Measurements from ENCODE around the gene C1orf94.

The C1orf94 gene

DNA sequence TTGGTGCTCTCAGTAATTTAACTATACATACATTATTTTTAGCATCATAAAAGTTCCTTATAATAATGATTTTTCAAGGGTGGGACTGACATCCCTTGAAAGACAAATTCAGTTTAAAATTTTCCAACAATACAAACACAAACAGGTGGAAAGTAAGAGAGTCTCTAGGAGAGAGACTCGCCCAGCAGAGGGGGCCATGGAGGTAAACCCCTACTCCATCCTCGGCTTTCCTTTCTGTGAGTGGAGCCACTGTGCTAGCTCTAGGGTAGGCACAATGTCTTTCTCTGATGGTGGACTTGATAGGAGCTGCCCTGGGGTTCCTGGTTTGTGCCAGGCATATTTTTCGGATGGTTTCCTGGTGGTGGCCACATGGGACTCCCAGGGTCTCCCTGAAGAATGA lies 20.0 kb upstream of the C1orf94 start:
- no peak overlapping the region for H4K91ac ChIP-seq (ENCODE audit: low read length)
- no peak overlapping the region for H3K9ac ChIP-seq (ENCODE audit: low read length)
- no peak overlapping the region for H3K4ac ChIP-seq (ENCODE audit: low read depth in 1 of 2, low read length in 2 of 2)
- no peak overlapping the region for H4K8ac ChIP-seq (ENCODE audit: low read length)
- no peak overlapping the region for H2BK12ac ChIP-seq (ENCODE audit: low read length in 2 of 2)
- peaks cover 0 to 9% of the 10 kb centered on the region in 2 experiments for H3K27me3 ChIP-seq (ENCODE audit: control insufficient read depth in 1 of 2, insufficient read depth in 1 of 2, low read length in 2 of 2)
- H2BK120ac ChIP-seq (ENCODE audit: low read depth, low read length) = no peak overlapping the region
- no peak overlapping the region for H3K14ac ChIP-seq (ENCODE audit: low read length in 2 of 2)
- no peak overlapping the region for H3K4me3 ChIP-seq (ENCODE audit: insufficient read depth in 1 of 2, low read depth in 1 of 2, low read length in 2 of 2)
- H3K27ac ChIP-seq (ENCODE audit: low read length, poor library complexity, severe bottlenecking) = no peak overlapping the region
- no peak overlapping the region for H2AK5ac ChIP-seq (ENCODE audit: low read length, severe bottlenecking)
- H2BK15ac ChIP-seq (ENCODE audit: low read depth, poor library complexity, severe bottlenecking) = no peak overlapping the region
- H3K23ac ChIP-seq (ENCODE audit: low read length in 2 of 2) = no peak overlapping the region
- no peak overlapping the region for H3K4me2 ChIP-seq (ENCODE audit: low read length, poor library complexity, severe bottlenecking)
- H3K36me3 ChIP-seq (ENCODE audit: control insufficient read depth in 1 of 2, insufficient read depth in 2 of 2, low read depth in 1 of 2, low read length in 2 of 2) = peaks cover 0 to 3% of the 10 kb centered on the region in 2 experiments
- H2BK5ac ChIP-seq (ENCODE audit: low read depth, low read length, poor library complexity, severe bottlenecking) = no peak overlapping the region
- DNase-seq = no peak
- H2AFZ ChIP-seq (ENCODE audit: low read depth, low read length) = no peak overlapping the region
- 21% methylated on average over 3 of the region's 3 CpGs for WGBS
- H3K18ac ChIP-seq (ENCODE audit: low read depth in 1 of 2, low read length in 2 of 2) = no peak overlapping the region
- H3K4me1 ChIP-seq (ENCODE audit: control insufficient read depth, insufficient read depth, low read depth, low read length) = no peaks in the 10 kb centered on the region
- no peaks in the 10 kb centered on the region for H3K79me1 ChIP-seq (replicated peaks; ENCODE audit: low read length, poor library complexity, severe bottlenecking)
- no peaks in the 10 kb centered on the region for H3K9me3 ChIP-seq (ENCODE audit: control insufficient read depth, low read length)

GRCh38 chr1:34162852-34163766 lies 13.6 kb upstream of the C1orf94 start:
- Histone ChIP-seq H2BK5ac (ENCODE audit: low read depth, low read length, poor library complexity, severe bottlenecking) (no peak overlapping the region), H3K4me2 (ENCODE audit: low read length, poor library complexity, severe bottlenecking) (peak overlapping the region; percentile 63), H2BK120ac (ENCODE audit: low read depth, low read length) (no peak overlapping the region), H3K27ac (ENCODE audit: low read length, poor library complexity, severe bottlenecking) (no peak overlapping the region), H3K23ac (ENCODE audit: low read length in 2 of 2) (no peak overlapping the region), H3K27me3 (ENCODE audit: control insufficient read depth in 1 of 2, insufficient read depth in 1 of 2, low read length in 2 of 2) (peaks cover 3 to 66% of the 10 kb centered on the region in 2 experiments), H4K8ac (ENCODE audit: low read length) (no peak overlapping the region), H2AFZ (ENCODE audit: low read depth, low read length) (no peak overlapping the region), H3K14ac (ENCODE audit: low read length in 2 of 2) (no peak overlapping the region), H3K4me3 (ENCODE audit: insufficient read depth in 1 of 2, low read depth in 1 of 2, low read length in 2 of 2) (peak overlapping the region in 1 of 2 experiments; percentile 89), H3K9ac (ENCODE audit: low read length) (peak overlapping the region; percentile 83), H3K4ac (ENCODE audit: low read depth in 1 of 2, low read length in 2 of 2) (no peak overlapping the region), H2BK15ac (ENCODE audit: low read depth, poor library complexity, severe bottlenecking) (no peak overlapping the region), H3K4me1 (ENCODE audit: control insufficient read depth, insufficient read depth, low read depth, low read length) (peaks cover 29% of the 10 kb centered on the region), H4K91ac (ENCODE audit: low read length) (no peak overlapping the region), H3K79me1 (replicated peaks; ENCODE audit: low read length, poor library complexity, severe bottlenecking) (no peaks in the 10 kb centered on the region), H3K18ac (ENCODE audit: low read depth in 1 of 2, low read length in 2 of 2) (no peak overlapping the region), H3K36me3 (ENCODE audit: control insufficient read depth in 1 of 2, insufficient read depth in 2 of 2, low read depth in 1 of 2, low read length in 2 of 2) (no peaks in the 10 kb centered on the region), H3K9me3 (ENCODE audit: control insufficient read depth, low read length) (no peaks in the 10 kb centered on the region), H2BK12ac (ENCODE audit: low read length in 2 of 2) (no peak overlapping the region), H2AK5ac (ENCODE audit: low read length, severe bottlenecking) (no peak overlapping the region)
- DNase-seq = peak; percentile 18
- WGBS = 1% methylated on average over 46 of the region's 46 CpGs

GRCh38 chr1:34163792-34164731 lies 12.6 kb upstream of the C1orf94 start:
- Histone ChIP-seq H3K79me1 (replicated peaks; ENCODE audit: low read length, poor library complexity, severe bottlenecking) (no peaks in the 10 kb centered on the region), H4K91ac (ENCODE audit: low read length) (no peak overlapping the region), H2AFZ (ENCODE audit: low read depth, low read length) (no peak overlapping the region), H3K4me1 (ENCODE audit: control insufficient read depth, insufficient read depth, low read depth, low read length) (peaks cover 29% of the 10 kb centered on the region), H3K27ac (ENCODE audit: low read length, poor library complexity, severe bottlenecking) (no peak overlapping the region), H3K4ac (ENCODE audit: low read depth in 1 of 2, low read length in 2 of 2) (no peak overlapping the region), H3K14ac (ENCODE audit: low read length in 2 of 2) (no peak overlapping the region), H3K18ac (ENCODE audit: low read depth in 1 of 2, low read length in 2 of 2) (no peak overlapping the region), H3K27me3 (ENCODE audit: control insufficient read depth in 1 of 2, insufficient read depth in 1 of 2, low read length in 2 of 2) (peaks cover 7 to 71% of the 10 kb centered on the region in 2 experiments), H3K23ac (ENCODE audit: low read length in 2 of 2) (peak overlapping the region in 1 of 2 experiments; percentile 59), H3K4me3 (ENCODE audit: insufficient read depth in 1 of 2, low read depth in 1 of 2, low read length in 2 of 2) (peak overlapping the region in 1 of 2 experiments; percentile 89), H3K9me3 (ENCODE audit: control insufficient read depth, low read length) (no peaks in the 10 kb centered on the region), H2BK5ac (ENCODE audit: low read depth, low read length, poor library complexity, severe bottlenecking) (no peak overlapping the region), H4K8ac (ENCODE audit: low read length) (no peak overlapping the region), H3K9ac (ENCODE audit: low read length) (peak overlapping the region; percentile 83), H3K36me3 (ENCODE audit: control insufficient read depth in 1 of 2, insufficient read depth in 2 of 2, low read depth in 1 of 2, low read length in 2 of 2) (no peaks in the 10 kb centered on the region), H2BK15ac (ENCODE audit: low read depth, poor library complexity, severe bottlenecking) (no peak overlapping the region), H3K4me2 (ENCODE audit: low read length, poor library complexity, severe bottlenecking) (peak overlapping the region; percentile 72), H2BK120ac (ENCODE audit: low read depth, low read length) (no peak overlapping the region), H2BK12ac (ENCODE audit: low read length in 2 of 2) (no peak overlapping the region), H2AK5ac (ENCODE audit: low read length, severe bottlenecking) (no peak overlapping the region)
- no peak for DNase-seq
- WGBS = 1% methylated on average over 57 of the region's 75 CpGs

Data from mesenchymal stem cell (in vitro differentiated cells and primary cell).